ENCODE results near the gene ZNF653.

ZNF653 gene

DNA sequence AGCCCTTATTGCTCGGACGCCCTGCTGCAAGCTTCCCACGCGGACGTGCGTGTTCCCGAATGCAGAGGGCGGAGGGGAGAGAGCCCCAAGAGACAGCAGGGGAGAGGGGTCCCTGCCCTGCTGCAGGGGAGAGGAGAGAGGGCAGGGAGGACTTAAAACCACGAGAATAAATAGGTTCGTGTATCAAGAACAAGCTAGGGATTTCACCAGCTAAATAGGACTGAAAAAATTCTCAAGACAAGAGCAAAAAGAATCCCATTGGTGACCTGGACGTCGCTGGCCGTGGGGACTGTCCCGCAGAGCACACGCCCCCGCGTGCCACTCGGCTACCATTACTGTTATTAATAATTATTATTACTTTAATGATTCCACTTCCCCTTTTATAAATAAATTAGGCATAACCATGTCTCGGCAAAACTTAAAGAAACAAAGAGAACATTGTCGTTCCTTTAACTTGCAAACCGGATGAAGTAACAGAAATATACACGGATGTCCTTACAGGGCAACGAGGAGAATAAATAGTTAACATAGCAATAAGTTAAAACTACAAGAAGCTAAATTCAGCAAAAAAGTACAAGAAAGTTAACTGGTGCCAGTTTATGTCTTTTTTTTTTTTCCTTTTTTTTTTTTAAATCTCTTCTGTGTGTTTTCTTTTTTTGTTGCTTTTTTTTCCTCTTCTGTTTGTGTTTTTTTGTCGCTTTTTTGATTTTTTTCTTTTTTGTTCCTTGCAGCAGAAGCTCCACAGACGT lies 53.6 kb downstream of the ZNF653 start:
- no peak overlapping the region for H3K4me3 ChIP-seq (ENCODE audit: low read length)
- no peak for DNase-seq (ENCODE audit: low read depth)
- no peak for TF ChIP-seq CTCF (conservative IDR thresholded peaks at IDR 0.05; ENCODE audit: low read length)

- no peak overlapping the region for H3K4me3 ChIP-seq (ENCODE audit: low read length)
- no peak for DNase-seq (ENCODE audit: low read depth)
- no peak for TF ChIP-seq CTCF (conservative IDR thresholded peaks at IDR 0.05; ENCODE audit: low read length)
Observed at GRCh38 chr19:11451327-11451870, 54.2 kb downstream of the ZNF653 start.

DNA sequence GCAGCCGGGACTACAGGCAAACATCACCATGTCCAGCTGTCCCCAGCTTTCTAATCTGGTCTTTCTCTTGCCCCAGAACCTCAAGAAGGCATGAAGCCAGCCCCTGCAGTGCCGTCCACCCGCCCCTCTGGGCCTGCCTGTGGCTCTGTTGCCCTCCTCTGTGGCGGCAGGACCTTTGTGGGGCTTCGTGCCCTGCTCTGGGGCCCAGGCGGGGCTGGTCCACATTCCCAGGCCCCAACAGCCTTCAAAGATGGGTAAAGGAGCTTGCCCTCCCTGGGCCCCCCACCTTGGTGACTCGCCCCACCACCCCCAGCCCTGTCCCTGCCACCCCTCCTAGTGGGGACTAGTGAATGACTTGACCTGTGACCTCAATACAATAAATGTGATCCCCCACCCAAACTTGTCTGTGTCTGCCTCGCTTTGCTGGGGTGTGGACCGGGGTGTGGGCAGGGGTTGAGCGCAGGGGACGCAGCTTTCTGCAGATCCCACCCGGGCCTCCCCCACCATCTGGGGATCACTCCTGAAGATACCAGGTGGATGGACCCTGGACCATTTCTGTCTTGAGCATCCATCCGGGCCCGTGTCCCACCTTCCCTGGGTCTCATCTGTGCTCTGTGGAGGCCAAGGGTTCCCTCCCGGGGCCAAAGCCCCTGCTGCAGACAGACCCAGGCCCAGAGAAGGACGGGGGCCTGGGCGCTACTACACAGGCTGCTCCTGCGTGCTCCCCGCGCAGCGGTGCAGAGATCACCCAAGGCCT lies 54.9 kb downstream of the ZNF653 start:
- no peak for DNase-seq (ENCODE audit: low read depth)
- no peak for TF ChIP-seq CTCF (conservative IDR thresholded peaks at IDR 0.05; ENCODE audit: low read length)

GRCh38 chr19:11448923-11449554 lies 56.6 kb downstream of the ZNF653 start:
- H3K4me3 ChIP-seq (ENCODE audit: low read length) = no peak overlapping the region
- DNase-seq (ENCODE audit: low read depth) = no peak
- TF ChIP-seq CTCF (conservative IDR thresholded peaks at IDR 0.05; ENCODE audit: low read length) = no peak

More for the DNA sequence above, 54.9 kb downstream of the ZNF653 start:
- H3K4me3 ChIP-seq (ENCODE audit: low read length) = no peak overlapping the region

- no peak for TF ChIP-seq CTCF (conservative IDR thresholded peaks at IDR 0.05; ENCODE audit: low read length)
- H3K4me3 ChIP-seq (ENCODE audit: low read length) = no peak overlapping the region
- no peak for DNase-seq (ENCODE audit: low read depth)
Observed at GRCh38 chr19:11448410-11448809, 57.2 kb downstream of the ZNF653 start.

- no peak overlapping the region for H3K4me3 ChIP-seq (ENCODE audit: low read length)
- no peak for TF ChIP-seq CTCF (conservative IDR thresholded peaks at IDR 0.05; ENCODE audit: low read length)
- DNase-seq (ENCODE audit: low read depth) = no peak
Observed at GRCh38 chr19:11447347-11448262, 58.0 kb downstream of the ZNF653 start.
